K562 (cell line): ENCODE measurements around the gene GOLGA2. TPM values are rescaled to one million over a fixed set of nuclear protein-coding genes. Genes with fewer than 3 reads are reported as not detected.
A peak's percentile ranks its signal among the peaks of the same experiment; 100 is the strongest.

ENCODE experiments used
- GATA2 ChIP-seq: sonication (generic); formaldehyde crosslinking; IDR thresholded peaks from 2 replicates; pipeline ENCODE4 v1.4.0; 2020; ENCODE audit warnings: mild to moderate bottlenecking, missing genetic modification reagents
- HDAC1 ChIP-seq, 2 experiments: fragments of 450-650 bp; IDR thresholded peaks; 2 replicates each; pipeline ENCODE4 v1.6.1; 2016 to 2017; ENCODE audit warnings: inconsistent platforms in 1 of 2, mild to moderate bottlenecking in 1 of 2, moderate library complexity in 1 of 2
- HDAC2 ChIP-seq: fragments of 450-650 bp; IDR thresholded peaks from 2 replicates; pipeline ENCODE4 v1.6.1; 2016; ENCODE audit warnings: mild to moderate bottlenecking
- ILK ChIP-seq: fragments of 450-650 bp; IDR thresholded peaks from 2 replicates; pipeline ENCODE4 v1.6.1; 2016; ENCODE audit warnings: missing genetic modification characterization, low read depth, mild to moderate bottlenecking, missing compliant biosample characterization, moderate library complexity, borderline replicate concordance
- MCM3 ChIP-seq: fragments of 450-650 bp; IDR thresholded peaks from 2 replicates; pipeline ENCODE4 v1.6.1; 2016
- OTX1 ChIP-seq: fragments of 450-650 bp; formaldehyde crosslinking; IDR thresholded peaks from 2 replicates; pipeline ENCODE4 v1.4.0; 2022; ENCODE audit warnings: mild to moderate bottlenecking
- PHTF2 ChIP-seq: fragments of 250-450 bp; sonication (Bioruptor Pico); IDR thresholded peaks from 2 replicates; pipeline ENCODE4 v1.5.0; 2021; ENCODE audit warnings: mild to moderate bottlenecking
- POLR2B ChIP-seq: fragments of 450-650 bp; IDR thresholded peaks from 2 replicates; pipeline ENCODE4 v1.6.1; 2018; ENCODE audit warnings: low read depth; ENCODE audit not compliant: partially characterized antibody
- POLR3G ChIP-seq: IDR thresholded peaks from 2 replicates; pipeline ENCODE4 v1.6.1; 2011; ENCODE audit not compliant: insufficient read length, insufficient replicate concordance; ENCODE audit errors: extremely low read depth
- RB1 ChIP-seq: fragments of 450-650 bp; IDR thresholded peaks from 2 replicates; pipeline ENCODE4 v1.6.1; 2017; ENCODE audit warnings: low read depth, mild to moderate bottlenecking
- SMAD4 ChIP-seq: fragments of 250-450 bp; sonication (Bioruptor Pico); conservative IDR thresholded peaks from 2 replicates; pipeline ENCODE4 v1.8.0; 2021; ENCODE audit warnings: inconsistent platforms, mild to moderate bottlenecking, moderate library complexity
- SMARCB1 ChIP-seq: IDR thresholded peaks from 2 replicates; pipeline ENCODE4 v1.6.1; 2011; ENCODE audit warnings: improper control_type of control experiment, low read depth; ENCODE audit not compliant: insufficient read length
- SRSF1 ChIP-seq: fragments of 200-400 bp; formaldehyde crosslinking; IDR thresholded peaks from 2 replicates; pipeline ENCODE4 v1.6.1; 2017; ENCODE audit warnings: mild to moderate bottlenecking, low read depth, low read length, moderate library complexity
- TBP ChIP-seq: optimal IDR thresholded peaks from 2 replicates; pipeline ENCODE3; 2011; ENCODE audit warnings: low read depth, low read length, improper control_type of control experiment
- TFAM ChIP-seq: fragments of 250-450 bp; sonication (Bioruptor Pico); conservative IDR thresholded peaks from 2 replicates; pipeline ENCODE4 v1.5.0; 2021; ENCODE audit warnings: mild to moderate bottlenecking, moderate library complexity
- ZNF165 ChIP-seq: fragments of 250-450 bp; sonication (Bioruptor Pico); IDR thresholded peaks from 2 replicates; pipeline ENCODE4 v1.4.0; 2020; ENCODE audit warnings: borderline replicate concordance
- ZNF239 ChIP-seq: fragments of 250-450 bp; sonication (Bioruptor Pico); IDR thresholded peaks from 2 replicates; pipeline ENCODE4 v1.4.0; 2020; ENCODE audit warnings: mild to moderate bottlenecking
- ZNF282 ChIP-seq: sonication (generic); formaldehyde crosslinking; IDR thresholded peaks from 2 replicates; pipeline ENCODE4 v1.8.1; 2023; ENCODE audit warnings: missing genetic modification reagents
- ZNF766 ChIP-seq: fragments of 200-800 bp; sonication (Bioruptor generic); conservative IDR thresholded peaks from 2 replicates; pipeline ENCODE4 v1.6.1; 2016; ENCODE audit warnings: missing genetic modification characterization, missing compliant biosample characterization
- polyA plus RNA-seq, 8 experiments: library from polyadenylated mRNA; depleted of rRNA in 4 of 8; stranded (reverse) in 5 of 8; unstranded in 3 of 8; fragments of >200 nt; fragmentation: Nextera tagmentation in 2 of 8; fragmentation: Illumina TruSeq in 1 of 8; extraction: Ambion mirVana in 2 of 8; extraction: Trizol in 1 of 8; gene quantifications; 2 replicates each; pipeline versions ENCODE4 v1.2.1 to v1.2.3, GENCODE V29; 2011 to 2014; ENCODE audit warnings: inconsistent platforms in 1 of 8, missing spikeins in 1 of 8
- total RNA-seq, 7 experiments: library from RNA; depleted of rRNA in 6 of 7; stranded (reverse); fragments of >200 nt in 6 of 7; fragmentation: Illumina TruSeq in 2 of 7; extraction: Trizol in 2 of 7; gene quantifications; 2 replicates each; pipeline versions ENCODE4 v1.2.1 to v1.2.3, GENCODE V29; 2011 to 2021; ENCODE audit warnings: low replicate concordance in 1 of 7
- TF ChIP-seq, protein P1 (sequence below): fragments of 450-650 bp; IDR thresholded peaks from 2 replicates; pipeline ENCODE4 v1.6.1; 2014; ENCODE audit warnings: low read depth, mild to moderate bottlenecking, moderate library complexity, borderline replicate concordance
- TF ChIP-seq, protein P2 (sequence below): fragments of 450-650 bp; formaldehyde crosslinking; IDR thresholded peaks from 2 replicates; pipeline ENCODE4 v1.4.0; 2020; ENCODE audit warnings: mild to moderate bottlenecking, moderate library complexity
- TF ChIP-seq, protein P3 (sequence below): fragments of 250-450 bp; sonication (Bioruptor Pico); IDR thresholded peaks from 2 replicates; pipeline ENCODE4 v1.6.1; 2021; ENCODE audit warnings: mild to moderate bottlenecking

Gene GOLGA2
- total and polyA plus RNA-seq, 9 of the 15 experiments (the other 6 are each of a cell fraction or from before 2014, with no cell fraction given), result 15.7 to 138 (median 76.0) TPM

- no peak for TF ChIP-seq TFAM (CRISPR knock-in tag)
- no peak for TF ChIP-seq PHTF2 (CRISPR knock-in tag)
- no peak for TF ChIP-seq GATA2 (CRISPR knock-in tag)
- TF ChIP-seq, protein P1, sequence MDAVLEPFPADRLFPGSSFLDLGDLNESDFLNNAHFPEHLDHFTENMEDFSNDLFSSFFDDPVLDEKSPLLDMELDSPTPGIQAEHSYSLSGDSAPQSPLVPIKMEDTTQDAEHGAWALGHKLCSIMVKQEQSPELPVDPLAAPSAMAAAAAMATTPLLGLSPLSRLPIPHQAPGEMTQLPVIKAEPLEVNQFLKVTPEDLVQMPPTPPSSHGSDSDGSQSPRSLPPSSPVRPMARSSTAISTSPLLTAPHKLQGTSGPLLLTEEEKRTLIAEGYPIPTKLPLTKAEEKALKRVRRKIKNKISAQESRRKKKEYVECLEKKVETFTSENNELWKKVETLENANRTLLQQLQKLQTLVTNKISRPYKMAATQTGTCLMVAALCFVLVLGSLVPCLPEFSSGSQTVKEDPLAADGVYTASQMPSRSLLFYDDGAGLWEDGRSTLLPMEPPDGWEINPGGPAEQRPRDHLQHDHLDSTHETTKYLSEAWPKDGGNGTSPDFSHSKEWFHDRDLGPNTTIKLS, result no peak
- peak in 1 of 2 experiments; percentile 90; a peak in 2 of 4 replicates for TF ChIP-seq HDAC1 (IDR thresholded peaks at IDR 0.05)
- peak; percentile 27 for TF ChIP-seq POLR2B
- no peak for TF ChIP-seq RB1
- TF ChIP-seq SMARCB1, result no peak
- no peak for TF ChIP-seq ZNF282 (CRISPR knock-in tag)
- TF ChIP-seq POLR3G, result no peak
- TF ChIP-seq OTX1 (CRISPR knock-in tag), result no peak
- TF ChIP-seq, protein P2, sequence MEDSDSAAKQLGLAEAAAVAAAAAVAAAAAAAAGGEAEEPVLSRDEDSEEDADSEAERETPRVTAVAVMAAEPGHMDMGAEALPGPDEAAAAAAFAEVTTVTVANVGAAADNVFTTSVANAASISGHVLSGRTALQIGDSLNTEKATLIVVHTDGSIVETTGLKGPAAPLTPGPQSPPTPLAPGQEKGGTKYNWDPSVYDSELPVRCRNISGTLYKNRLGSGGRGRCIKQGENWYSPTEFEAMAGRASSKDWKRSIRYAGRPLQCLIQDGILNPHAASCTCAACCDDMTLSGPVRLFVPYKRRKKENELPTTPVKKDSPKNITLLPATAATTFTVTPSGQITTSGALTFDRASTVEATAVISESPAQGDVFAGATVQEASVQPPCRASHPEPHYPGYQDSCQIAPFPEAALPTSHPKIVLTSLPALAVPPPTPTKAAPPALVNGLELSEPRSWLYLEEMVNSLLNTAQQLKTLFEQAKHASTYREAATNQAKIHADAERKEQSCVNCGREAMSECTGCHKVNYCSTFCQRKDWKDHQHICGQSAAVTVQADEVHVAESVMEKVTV, result no peak
- peak; percentile 22 for TF ChIP-seq TBP
- 0 out of 2 replicates have a peak, but pooled peaks have one; percentile 31 for TF ChIP-seq HDAC2
- no peak for TF ChIP-seq ZNF165 (CRISPR knock-in tag)
- TF ChIP-seq MCM3, result no peak
- peak; percentile 47; the same call in 1 of the 2 replicates for TF ChIP-seq SMAD4 (CRISPR knock-in tag)
- TF ChIP-seq ILK, result no peak
- TF ChIP-seq SRSF1, result no peak
- TF ChIP-seq, protein P3, sequence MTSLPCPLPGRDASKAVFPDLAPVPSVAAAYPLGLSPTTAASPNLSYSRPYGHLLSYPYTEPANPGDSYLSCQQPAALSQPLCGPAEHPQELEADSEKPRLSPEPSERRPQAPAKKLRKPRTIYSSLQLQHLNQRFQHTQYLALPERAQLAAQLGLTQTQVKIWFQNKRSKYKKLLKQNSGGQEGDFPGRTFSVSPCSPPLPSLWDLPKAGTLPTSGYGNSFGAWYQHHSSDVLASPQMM (CRISPR knock-in tag), result no peak
- no peak for TF ChIP-seq ZNF239 (CRISPR knock-in tag)
- TF ChIP-seq ZNF766 (CRISPR knock-in tag), result no peak
Measured at GRCh38 chr9:128254362-128254761, 21.4 kb downstream of the GOLGA2 start (continued).
